H1 (cell line): ENCODE data around the gene CUX1. TPM values are rescaled to one million over a fixed set of nuclear protein-coding genes. Genes with fewer than 3 reads are reported as not detected.

ENCODE experiments used
- CTCF ChIA-PET: fragments of 300-600 bp; sonication (Branson Sonifier 250); formaldehyde crosslinking; loops from one replicate; lab custom pipeline; 2021; ENCODE audit not compliant: partially characterized antibody; lab: Charles Lee
- POLR2A ChIA-PET: fragments of 300-600 bp; sonication (Branson Sonifier 250); formaldehyde crosslinking; loops from one replicate; lab custom pipeline; 2021; ENCODE audit warnings: inconsistent platforms; ENCODE audit not compliant: partially characterized antibody; lab: Charles Lee
- DNase-seq, 2 experiments: peaks; one replicate each; pipeline versions ENCODE4 v3.0.0 to v3.0.0-alpha.2; 2010 to 2022; ENCODE audit warnings: low spot score in 2 of 2, low read depth in 1 of 2, mixed read lengths in 1 of 2
- FAIRE-seq: peaks from 2 replicates; lab custom pipeline; 2011; peaks lifted over from hg19 to GRCh38; lab: Jason Lieb, UNC
- H2AFZ ChIP-seq: 2 replicates; pipeline ENCODE4 v1.8.1; 2012; ENCODE audit warnings: low read length, inconsistent platforms
- H2AK5ac ChIP-seq: 2 replicates; pipeline ENCODE4 v1.6.1; 2013; ENCODE audit warnings: low read depth, low read length
- H2BK120ac ChIP-seq: replicated peaks from 2 replicates; pipeline ENCODE3; 2013; ENCODE audit warnings: low read depth, low read length, inconsistent platforms
- H2BK12ac ChIP-seq: 2 replicates; pipeline ENCODE4 v1.6.1; 2013; ENCODE audit warnings: low read depth, low read length
- H2BK15ac ChIP-seq: 2 replicates; pipeline ENCODE4 v1.6.1; 2013; ENCODE audit warnings: low read length
- H2BK20ac ChIP-seq: 2 replicates; pipeline ENCODE4 v1.6.1; 2013; ENCODE audit warnings: low read length
- H2BK5ac ChIP-seq: 2 replicates; pipeline ENCODE4 v1.6.1; 2013; ENCODE audit warnings: low read depth, low read length
- H3K14ac ChIP-seq: 2 replicates; pipeline ENCODE4 v1.6.1; 2013; ENCODE audit warnings: inconsistent platforms; ENCODE audit not compliant: insufficient read length
- H3K18ac ChIP-seq: 2 replicates; pipeline ENCODE4 v1.6.1; 2013; ENCODE audit warnings: low read length; ENCODE audit errors: extremely low read depth
- H3K23ac ChIP-seq: 2 replicates; pipeline ENCODE4 v1.6.1; 2013; ENCODE audit warnings: inconsistent platforms; ENCODE audit not compliant: insufficient read length
- H3K23me2 ChIP-seq: 2 replicates; pipeline ENCODE4 v1.6.1; 2013; ENCODE audit warnings: low read depth, low read length
- H3K27ac ChIP-seq: 2 replicates; pipeline ENCODE4 v1.6.1; 2011; ENCODE audit warnings: low read depth, low read length, inconsistent platforms
- H3K27me3 ChIP-seq, 4 experiments: replicated peaks in 1 of 4; 1 replicate in 1 of 4; 2 replicates in 3 of 4; pipeline versions ENCODE4 v1.6.1 to v1.8.1; 2011 to 2013; ENCODE audit warnings: low read length in 3 of 4, mild to moderate bottlenecking in 3 of 4, inconsistent platforms in 2 of 4, mixed read lengths in 2 of 4, moderate library complexity in 1 of 4; ENCODE audit not compliant: control insufficient read depth in 3 of 4, insufficient read depth in 3 of 4; ENCODE audit errors: extremely low read depth in 1 of 4
- H3K36me3 ChIP-seq, 4 experiments: 2 replicates each; pipeline versions ENCODE4 v1.6.1 to v1.8.1; 2011 to 2013; ENCODE audit warnings: mild to moderate bottlenecking in 4 of 4, low read length in 3 of 4, moderate library complexity in 2 of 4, control low read depth in 1 of 4, inconsistent platforms in 1 of 4; ENCODE audit not compliant: insufficient read depth in 4 of 4, control insufficient read depth in 2 of 4
- H3K4ac ChIP-seq: replicated peaks from 2 replicates; pipeline ENCODE3; 2013; ENCODE audit warnings: low read length, low read depth, mixed read lengths, inconsistent platforms; ENCODE audit not compliant: insufficient read length
- H3K4me1 ChIP-seq, 4 experiments: replicated peaks in 1 of 4; 1 replicate in 1 of 4; 2 replicates in 3 of 4; pipeline versions ENCODE4 v1.6.1 to v1.8.1; 2011 to 2013; ENCODE audit warnings: low read length in 3 of 4, inconsistent platforms in 2 of 4, mixed read lengths in 1 of 4; ENCODE audit not compliant: insufficient read depth in 4 of 4, control insufficient read depth in 3 of 4
- H3K4me2 ChIP-seq, 2 experiments: 2 replicates each; pipeline versions ENCODE4 v1.6.1 to v1.8.1; 2011 to 2013; ENCODE audit warnings: low read depth in 2 of 2, low read length in 2 of 2, control low read depth in 1 of 2, inconsistent platforms in 1 of 2, mild to moderate bottlenecking in 1 of 2; ENCODE audit not compliant: insufficient read depth in 1 of 2
- H3K4me3 ChIP-seq, 4 experiments: fragments of 200-600, 300-600 bp in 1 of 4; sonication (generic), shearing (Covaris generic), sonication (Bioruptor Twin) in 1 of 4; 2 replicates each; pipeline versions ENCODE4 v1.5.1 to v1.8.1; 2011 to 2016; ENCODE audit warnings: low read length in 4 of 4, low read depth in 3 of 4, control low read depth in 2 of 4, inconsistent platforms in 2 of 4, mild to moderate bottlenecking in 2 of 4, mixed read lengths in 1 of 4, moderate library complexity in 1 of 4; ENCODE audit not compliant: insufficient read depth in 2 of 4; ENCODE audit errors: extremely low read depth in 1 of 4
- H3K56ac ChIP-seq: replicated peaks from 2 replicates; pipeline ENCODE3; 2013; ENCODE audit warnings: low read depth, mild to moderate bottlenecking, mixed read lengths, low read length, inconsistent platforms; ENCODE audit not compliant: insufficient read length
- H3K79me1 ChIP-seq: 2 replicates; pipeline ENCODE4 v1.6.1; 2013; ENCODE audit warnings: low read depth, low read length, control low read depth
- H3K79me2 ChIP-seq, 2 experiments: 2 replicates each; pipeline versions ENCODE4 v1.6.1 to v1.8.1; 2012 to 2013; ENCODE audit warnings: low read length in 2 of 2, mild to moderate bottlenecking in 2 of 2, inconsistent platforms in 1 of 2; ENCODE audit not compliant: insufficient read depth in 2 of 2, control insufficient read depth in 1 of 2
- H3K9ac ChIP-seq, 4 experiments: replicated peaks in 1 of 4; 1 replicate in 1 of 4; 2 replicates in 3 of 4; pipeline versions ENCODE4 v1.6.1 to v1.8.1; 2011 to 2013; ENCODE audit warnings: low read depth in 3 of 4, low read length in 3 of 4, control low read depth in 2 of 4, mild to moderate bottlenecking in 2 of 4, moderate library complexity in 2 of 4, inconsistent platforms in 1 of 4; ENCODE audit errors: extremely low read depth in 1 of 4
- H3K9me3 ChIP-seq, 2 experiments: 2 replicates each; pipeline versions ENCODE4 v1.6.1 to v1.8.1; 2012 to 2013; ENCODE audit warnings: mild to moderate bottlenecking in 2 of 2, moderate library complexity in 2 of 2, control low read depth in 1 of 2, inconsistent platforms in 1 of 2, low read depth in 1 of 2, low read length in 1 of 2, mixed read lengths in 1 of 2; ENCODE audit not compliant: insufficient read depth in 2 of 2
- H4K20me1 ChIP-seq, 2 experiments: replicated peaks in 1 of 2; 2 replicates each; pipeline versions ENCODE3 to v1.8.1; 2011 to 2013; ENCODE audit warnings: inconsistent platforms in 2 of 2, low read length in 2 of 2, mild to moderate bottlenecking in 1 of 2; ENCODE audit not compliant: insufficient read depth in 2 of 2, control insufficient read depth in 1 of 2
- H4K5ac ChIP-seq: 2 replicates; pipeline ENCODE4 v1.6.1; 2013; ENCODE audit warnings: low read length, low read depth, mixed read lengths, inconsistent platforms; ENCODE audit not compliant: insufficient read length
- H4K8ac ChIP-seq: 2 replicates; pipeline ENCODE4 v1.8.0; 2013; ENCODE audit warnings: mild to moderate bottlenecking, moderate library complexity, low read length, inconsistent platforms; ENCODE audit not compliant: insufficient read depth; ENCODE audit errors: extremely low read depth
- H4K91ac ChIP-seq: replicated peaks from 2 replicates; pipeline ENCODE3; 2013; ENCODE audit warnings: low read length, mixed read lengths, inconsistent platforms; ENCODE audit not compliant: insufficient read length
- BRCA1 ChIP-seq: IDR thresholded peaks from 2 replicates; pipeline ENCODE4 v1.6.1; 2012; ENCODE audit warnings: low read depth, low read length, improper control_type of control experiment
- CBX5 ChIP-seq: fragments of 300-800, 300-1000 bp; sonication (generic); IDR thresholded peaks from 2 replicates; pipeline ENCODE4 v1.7.1; 2016; ENCODE audit warnings: antibody characterized with exemption, low read length, low read depth
- CHD2 ChIP-seq: IDR thresholded peaks from 2 replicates; pipeline ENCODE4 v1.6.1; 2012; ENCODE audit warnings: low read length, improper control_type of control experiment
- NANOG ChIP-seq: IDR thresholded peaks from 2 replicates; pipeline ENCODE4 v1.6.1; 2011; ENCODE audit warnings: low read length, low read depth, mild to moderate bottlenecking, inconsistent platforms; ENCODE audit not compliant: insufficient read depth, poor library complexity, severe bottlenecking
- NRF1 ChIP-seq: IDR thresholded peaks from 2 replicates; pipeline ENCODE4 v1.6.1; 2011; ENCODE audit warnings: mild to moderate bottlenecking, low read depth, low read length, improper control_type of control experiment
- PHF8 ChIP-seq: fragments of 200-600 bp; sonication (generic); conservative IDR thresholded peaks from 2 replicates; pipeline ENCODE4 v1.7.1; 2012; ENCODE audit warnings: low read depth, mild to moderate bottlenecking, inconsistent platforms, low read length, moderate library complexity
- RAD21 ChIP-seq, 2 experiments: IDR thresholded peaks in 1 of 2; conservative IDR thresholded peaks in 1 of 2; 2 replicates each; pipeline ENCODE4 v1.6.1; 2011; ENCODE audit warnings: low read depth in 2 of 2, low read length in 2 of 2, improper control_type of control experiment in 1 of 2, inconsistent platforms in 1 of 2, mild to moderate bottlenecking in 1 of 2, moderate library complexity in 1 of 2
- SP2 ChIP-seq: IDR thresholded peaks from 2 replicates; pipeline ENCODE4 v1.6.1; 2012; ENCODE audit warnings: mild to moderate bottlenecking, low read length, inconsistent platforms
- TAF7 ChIP-seq: optimal IDR thresholded peaks from 2 replicates; pipeline ENCODE3; 2011; ENCODE audit warnings: low read depth, mild to moderate bottlenecking, inconsistent platforms, low read length, moderate library complexity, borderline replicate concordance
- WGBS, 2 experiments: shearing (Covaris generic) in 1 of 2; methylation state at CpG; one replicate each; pipeline versions ENCODE4 v1.1.6 to v1.1.7; 2013 to 2015; ENCODE audit warnings: low lambda C conversion rate in 2 of 2, mixed read lengths in 2 of 2, inconsistent platforms in 1 of 2, low coverage in 1 of 2, missing lambda C conversion rate in 1 of 2; ENCODE audit not compliant: insufficient replicate concordance in 2 of 2, insufficient coverage in 1 of 2, insufficient read length in 1 of 2; ENCODE audit errors: extremely low coverage in 1 of 2, missing lambda C conversion rate in 1 of 2; 5-methylcytosine and 5-hydroxymethylcytosine counted together
- polyA plus RNA-seq, 7 experiments: library from polyadenylated mRNA; depleted of rRNA in 3 of 7; stranded (reverse) in 5 of 7; unstranded in 2 of 7; fragments of >200 nt in 5 of 7; fragments of 200-250 nt in 2 of 7; gene quantifications; 1 replicate in 5 of 7; 2 replicates in 1 of 7; 4 replicates in 1 of 7; pipeline versions ENCODE4 v1.2.1 to v1.2.3, GENCODE V29; 2011 to 2013; ENCODE audit warnings: missing spikeins in 2 of 7, mixed read lengths in 2 of 7
- total RNA-seq: library from RNA; stranded (reverse); fragmentation: NEBNext Ultra II Directional; extraction: Animal tissue kit (Norgen Biotek cat#: 25700); gene quantifications from 2 replicates; pipeline ENCODE4 v1.2.1, GENCODE V29; 2021
- TF ChIP-seq, protein P1 (sequence below): IDR thresholded peaks from 2 replicates; pipeline ENCODE4 v1.6.1; 2012; ENCODE audit warnings: inconsistent platforms
- TF ChIP-seq, protein P2 (sequence below): IDR thresholded peaks from 2 replicates; pipeline ENCODE4 v1.6.1; 2012; ENCODE audit warnings: low read length, inconsistent platforms

CUX1 gene
- total and polyA plus RNA-seq, 2 of the 8 experiments (the other 6 are each of a cell fraction or from before 2014, with no cell fraction given), result 21.6 to 65.9 TPM

DNA sequence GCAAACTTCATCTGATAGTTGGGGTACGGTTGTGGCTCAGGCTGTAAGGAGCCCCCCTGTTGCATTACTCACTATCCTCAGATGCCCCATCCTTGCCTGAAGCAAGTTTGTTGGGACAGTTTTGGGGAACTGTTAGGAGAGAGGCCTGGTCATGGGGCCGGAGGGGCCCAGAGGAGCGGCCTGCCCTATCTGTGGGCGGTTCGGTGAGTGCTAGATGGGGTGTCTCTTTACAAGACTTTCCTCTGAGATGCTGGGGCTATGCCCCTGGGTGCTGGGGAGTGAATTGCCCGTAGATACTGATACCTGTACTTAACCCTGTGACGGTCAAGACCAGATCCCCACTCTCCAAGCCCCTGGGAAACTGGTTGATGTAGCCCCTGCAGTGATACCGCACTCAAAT, 12.4 kb downstream of the CUX1 start:
- H4K20me1 ChIP-seq, result peaks cover 41 to 46% of the 10 kb centered on the region in 2 experiments
- no peak overlapping the region for H3K14ac ChIP-seq
- H3K27me3 ChIP-seq, result no peaks in the 10 kb centered on the region
- H2BK15ac ChIP-seq, result no peak overlapping the region
- no peak overlapping the region for H2BK120ac ChIP-seq
- no peak overlapping the region for H3K4ac ChIP-seq
- H4K91ac ChIP-seq, result no peak overlapping the region
- H3K79me1 ChIP-seq, result peaks cover 19% of the 10 kb centered on the region; the same call in 1 of the 2 replicates
- no peaks in the 10 kb centered on the region; a peak in 1 of 8 replicates for H3K36me3 ChIP-seq
- H3K9ac ChIP-seq, result no peak overlapping the region
- H3K56ac ChIP-seq, result no peak overlapping the region
- no peak for FAIRE-seq
- no peak overlapping the region for H4K5ac ChIP-seq
- H3K23ac ChIP-seq, result no peak overlapping the region
- ChIA-PET POLR2A (no interaction called here), CTCF (interaction anchor here (0.7 to 1.2 kb wide), 3 partner anchors 10 to 15 kb away, joined by 3 to 4 read pairs (median 3); partner anchors contain the start of gene CUX1)
- no peak overlapping the region for H2BK12ac ChIP-seq
- H3K4me3 ChIP-seq, result no peak overlapping the region
- no peak overlapping the region for H2AFZ ChIP-seq
- TF ChIP-seq NANOG (no peak), PHF8 (no peak), TAF7 (no peak), SP2 (no peak), RAD21 (IDR thresholded peaks at IDR 0.05 in 1 of 2, conservative IDR thresholded peaks at IDR 0.05 in 1 of 2; ENCODE audit: low read depth in 2 of 2, low read length in 2 of 2) (no peak), BRCA1 (no peak), CBX5 (no peak), CHD2 (no peak), NRF1 (no peak)
- TF ChIP-seq, protein P1, sequence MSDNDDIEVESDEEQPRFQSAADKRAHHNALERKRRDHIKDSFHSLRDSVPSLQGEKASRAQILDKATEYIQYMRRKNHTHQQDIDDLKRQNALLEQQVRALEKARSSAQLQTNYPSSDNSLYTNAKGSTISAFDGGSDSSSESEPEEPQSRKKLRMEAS, result no peak
- TF ChIP-seq, protein P2, sequence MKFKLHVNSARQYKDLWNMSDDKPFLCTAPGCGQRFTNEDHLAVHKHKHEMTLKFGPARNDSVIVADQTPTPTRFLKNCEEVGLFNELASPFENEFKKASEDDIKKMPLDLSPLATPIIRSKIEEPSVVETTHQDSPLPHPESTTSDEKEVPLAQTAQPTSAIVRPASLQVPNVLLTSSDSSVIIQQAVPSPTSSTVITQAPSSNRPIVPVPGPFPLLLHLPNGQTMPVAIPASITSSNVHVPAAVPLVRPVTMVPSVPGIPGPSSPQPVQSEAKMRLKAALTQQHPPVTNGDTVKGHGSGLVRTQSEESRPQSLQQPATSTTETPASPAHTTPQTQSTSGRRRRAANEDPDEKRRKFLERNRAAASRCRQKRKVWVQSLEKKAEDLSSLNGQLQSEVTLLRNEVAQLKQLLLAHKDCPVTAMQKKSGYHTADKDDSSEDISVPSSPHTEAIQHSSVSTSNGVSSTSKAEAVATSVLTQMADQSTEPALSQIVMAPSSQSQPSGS, result no peak
- no peaks in the 10 kb centered on the region for H3K23me2 ChIP-seq
- H3K18ac ChIP-seq, result no peak overlapping the region
- H3K9me3 ChIP-seq, result no peaks in the 10 kb centered on the region
- no peak overlapping the region for H4K8ac ChIP-seq
- H3K4me1 ChIP-seq, result peaks cover 0 to 7% (median 3%) of the 10 kb centered on the region in 4 experiments; a peak in 5 of 7 replicates
- H3K4me2 ChIP-seq, result no peak overlapping the region
- H3K79me2 ChIP-seq, result peaks cover 69 to 98% of the 10 kb centered on the region in 2 experiments
- no peak for DNase-seq
- H3K27ac ChIP-seq, result no peak overlapping the region
- no peak overlapping the region for H2AK5ac ChIP-seq
- WGBS, 2 experiments, result 89% methylated on average over 4 of the region's 8 CpGs; no CpG with 5 or more reads in 1 of the 2 experiments
- no peak overlapping the region for H2BK20ac ChIP-seq
- H2BK5ac ChIP-seq, result no peak overlapping the region
